Right kidney (tissue), 1 donor: Measurements from ENCODE around the gene ANO3.
"Not testable (repeated sequence)": the region's sequence is repeated elsewhere in the genome, so short reads cannot be mapped to it uniquely, and the experiment has no call there.

Source experiments
- DNase-seq: peaks from one replicate; pipeline ENCODE4 v3.0.0-alpha.2; 2016

The ANO3 gene

DNA sequence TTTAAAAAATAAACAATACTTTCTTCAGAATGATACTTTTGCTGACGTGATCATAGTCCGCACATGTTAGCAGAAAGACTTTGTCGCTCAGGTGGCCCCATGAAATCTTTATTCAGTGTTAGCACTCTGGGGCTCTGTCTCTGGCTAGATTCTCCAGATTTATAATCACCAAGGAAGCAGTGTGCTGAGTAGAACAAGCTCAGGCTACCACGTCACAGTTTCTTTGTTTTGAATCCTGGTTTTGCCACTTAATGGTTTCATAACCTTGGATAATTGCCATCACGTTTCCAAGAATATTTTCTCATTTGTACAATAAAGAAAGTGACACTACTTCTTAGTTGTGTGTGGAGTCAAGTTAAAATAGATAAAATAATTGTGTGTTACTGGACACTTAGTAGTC is 244.0 kb downstream of the ANO3 start:
- no peak for DNase-seq

DNA sequence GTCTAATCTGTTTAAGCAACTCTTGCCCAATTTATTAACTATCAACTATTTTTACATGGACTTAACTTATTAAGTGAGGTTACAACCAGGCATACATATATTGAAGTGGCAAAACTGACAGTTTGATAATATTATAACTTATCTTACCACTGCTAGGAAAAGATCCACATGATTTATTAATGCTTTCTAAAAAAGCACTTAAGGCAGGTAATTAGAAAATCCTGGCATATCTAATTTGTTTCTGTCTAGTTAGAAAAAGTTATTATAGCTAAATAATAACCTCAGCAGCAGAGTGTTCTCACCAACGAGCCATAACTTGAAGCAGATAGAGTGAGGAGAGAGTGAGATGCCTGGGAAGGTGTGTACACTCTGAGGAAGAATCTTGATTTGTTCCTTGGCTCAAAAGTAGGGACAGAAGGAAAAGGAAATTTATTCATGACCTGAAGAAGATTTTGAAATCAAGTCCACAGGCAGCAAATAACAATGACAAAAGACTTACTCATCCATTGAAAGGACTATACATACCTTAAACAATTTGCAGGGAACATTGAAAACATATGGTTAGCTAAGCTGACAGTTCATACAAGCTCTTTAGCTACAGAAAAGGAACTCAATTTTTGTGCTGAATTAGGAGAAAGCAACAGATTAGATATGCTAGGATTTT is 247.2 kb downstream of the ANO3 start:
- no peak for DNase-seq

DNA sequence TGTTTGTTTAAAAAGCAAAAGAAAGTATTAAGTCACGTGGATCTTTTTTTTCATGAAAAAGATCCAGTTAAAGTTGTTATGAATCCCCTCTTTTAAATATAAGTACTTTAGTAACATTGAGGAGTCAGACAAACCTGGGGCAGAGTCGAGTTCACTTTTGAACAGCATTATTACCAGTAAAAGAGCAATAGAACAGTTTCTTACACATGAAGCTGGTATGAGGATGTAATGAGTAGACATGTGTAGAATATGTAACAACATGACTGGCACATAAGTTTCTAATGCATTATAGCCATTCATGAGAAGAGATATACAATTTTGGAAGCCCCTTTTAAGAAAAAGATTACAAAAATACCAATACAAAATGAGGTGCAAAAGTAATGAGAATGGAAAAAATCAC is 247.8 kb downstream of the ANO3 start:
- DNase-seq: no peak

DNA sequence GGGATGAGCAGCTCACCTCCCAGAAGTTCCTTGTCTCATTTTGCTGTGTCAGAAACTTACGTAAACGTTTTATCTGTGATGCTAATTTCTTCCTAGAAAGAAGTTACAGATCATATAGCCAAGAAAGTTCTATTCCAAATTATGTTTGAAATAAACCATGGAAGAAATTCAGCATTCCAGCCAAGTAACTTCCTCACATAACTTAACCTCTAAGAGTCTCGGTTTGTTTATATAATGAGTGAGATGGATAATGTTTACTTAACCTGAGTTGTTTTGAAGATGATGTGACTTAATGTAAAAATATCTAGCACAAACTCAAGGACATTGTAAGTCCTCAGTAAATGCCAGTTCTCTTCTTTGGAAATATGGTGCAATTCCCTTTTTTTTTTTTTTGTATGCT is 249.0 kb downstream of the ANO3 start:
- DNase-seq: no peak

DNA sequence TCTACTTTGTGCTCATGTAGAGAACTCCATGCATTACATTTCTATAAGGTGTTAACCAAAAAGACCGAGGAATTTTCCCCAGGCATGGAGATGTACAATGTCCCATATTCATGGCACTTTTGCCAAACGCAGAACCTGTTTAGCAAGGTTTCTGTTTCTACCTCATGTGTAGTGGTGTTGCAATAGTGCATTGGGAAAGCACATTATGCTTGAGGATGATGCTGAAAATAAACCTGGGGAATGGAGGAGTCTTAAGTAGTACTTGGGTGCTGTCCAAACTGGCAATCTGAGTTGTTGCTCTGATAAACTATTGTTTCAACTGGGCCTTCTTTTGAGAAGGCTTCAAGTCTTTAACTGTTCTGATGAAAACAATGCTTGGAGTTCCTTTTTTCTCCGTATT is 251.6 kb downstream of the ANO3 start:
- DNase-seq: no peak

DNA sequence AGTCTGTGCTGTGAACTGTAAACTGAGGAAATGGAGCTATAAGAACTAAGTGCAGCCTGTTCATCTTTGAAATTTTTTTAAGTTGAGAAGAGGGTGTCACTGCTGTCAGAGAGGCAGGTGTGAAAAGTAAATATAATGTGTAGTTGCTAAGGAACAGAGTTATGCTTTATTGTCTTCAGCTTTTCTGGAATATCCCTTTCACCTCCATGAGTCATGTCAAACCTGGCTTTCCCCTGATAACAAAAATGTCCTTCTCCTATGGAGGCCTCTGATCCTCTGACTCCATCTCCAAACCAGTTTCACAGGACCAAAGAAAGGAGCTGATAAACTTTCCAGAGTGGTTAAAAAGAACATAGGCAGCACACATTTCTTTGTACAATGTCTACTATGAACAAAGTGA is 252.9 kb downstream of the ANO3 start:
- no peak for DNase-seq

DNA sequence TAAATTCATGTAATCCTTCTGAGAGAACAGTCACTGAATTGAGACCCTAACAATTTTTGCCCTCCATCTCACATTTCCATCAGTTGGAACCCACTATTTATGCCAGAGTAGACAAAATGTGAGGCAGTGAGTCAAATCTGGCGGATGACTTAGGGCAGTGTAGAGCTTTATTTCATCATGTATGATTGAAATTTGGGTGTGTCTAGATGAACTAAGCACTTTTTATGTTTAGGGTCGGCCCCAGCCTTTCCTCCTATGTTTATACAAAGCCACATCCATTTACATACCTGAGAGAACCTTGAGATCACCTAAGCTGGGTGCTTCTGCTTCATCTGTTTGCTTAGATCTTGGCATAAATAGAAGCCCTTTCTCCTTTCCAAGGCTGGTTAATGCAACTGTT is 255.1 kb downstream of the ANO3 start:
- no peak for DNase-seq

DNA sequence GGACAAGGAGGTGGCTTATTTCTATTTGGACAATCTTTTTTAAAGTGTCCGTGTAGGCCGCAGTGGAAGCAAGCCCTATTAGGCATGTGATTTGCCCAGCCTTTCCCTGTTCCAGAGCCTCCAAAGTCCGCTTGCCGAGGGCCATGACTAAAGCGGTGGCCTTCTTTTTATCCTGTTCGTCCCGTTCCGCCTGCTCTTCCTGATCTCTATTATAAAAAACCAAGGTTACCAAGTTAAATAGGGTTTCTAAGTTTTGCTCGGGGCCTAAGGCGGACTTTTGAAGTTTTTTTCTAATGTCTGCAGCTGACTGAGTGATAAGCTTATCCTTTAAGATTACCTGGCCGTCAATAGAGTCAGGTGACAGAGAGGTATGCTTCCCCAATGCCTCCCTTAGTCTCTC is 261.8 kb downstream of the ANO3 start:
- DNase-seq: no peak

DNA sequence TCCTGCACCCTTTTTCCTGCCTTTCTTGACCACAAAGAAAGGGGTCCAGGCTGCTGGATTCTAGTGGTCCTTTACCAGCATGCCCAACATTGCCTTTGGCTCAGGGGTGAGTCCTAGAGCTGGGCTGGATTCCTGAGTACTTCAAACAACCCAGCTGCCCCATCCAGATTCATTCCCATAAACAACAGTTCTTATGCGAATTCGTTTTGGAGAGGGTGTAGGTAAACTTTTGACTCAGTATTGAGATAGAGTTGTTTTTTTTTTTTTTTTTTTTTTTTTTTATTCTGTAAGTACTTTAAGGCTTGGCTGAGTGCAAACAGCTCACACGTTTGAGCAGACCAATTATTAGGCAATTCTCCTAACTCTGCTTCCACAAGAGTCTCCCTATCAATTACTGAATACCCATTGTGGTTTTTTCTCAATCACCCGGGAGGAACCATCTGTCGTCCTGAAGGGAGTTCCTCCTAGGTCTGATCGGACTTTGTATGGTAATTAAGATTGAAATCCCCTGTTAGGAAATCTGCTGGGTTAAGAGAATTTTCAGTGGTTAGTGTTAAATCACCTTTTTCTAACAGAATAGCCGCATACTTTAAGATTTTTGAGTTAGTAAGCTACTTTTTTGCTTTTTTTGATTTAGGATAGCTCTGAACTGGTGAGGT is 263.4 kb downstream of the ANO3 start:
- DNase-seq: not testable (repeated sequence)

DNA sequence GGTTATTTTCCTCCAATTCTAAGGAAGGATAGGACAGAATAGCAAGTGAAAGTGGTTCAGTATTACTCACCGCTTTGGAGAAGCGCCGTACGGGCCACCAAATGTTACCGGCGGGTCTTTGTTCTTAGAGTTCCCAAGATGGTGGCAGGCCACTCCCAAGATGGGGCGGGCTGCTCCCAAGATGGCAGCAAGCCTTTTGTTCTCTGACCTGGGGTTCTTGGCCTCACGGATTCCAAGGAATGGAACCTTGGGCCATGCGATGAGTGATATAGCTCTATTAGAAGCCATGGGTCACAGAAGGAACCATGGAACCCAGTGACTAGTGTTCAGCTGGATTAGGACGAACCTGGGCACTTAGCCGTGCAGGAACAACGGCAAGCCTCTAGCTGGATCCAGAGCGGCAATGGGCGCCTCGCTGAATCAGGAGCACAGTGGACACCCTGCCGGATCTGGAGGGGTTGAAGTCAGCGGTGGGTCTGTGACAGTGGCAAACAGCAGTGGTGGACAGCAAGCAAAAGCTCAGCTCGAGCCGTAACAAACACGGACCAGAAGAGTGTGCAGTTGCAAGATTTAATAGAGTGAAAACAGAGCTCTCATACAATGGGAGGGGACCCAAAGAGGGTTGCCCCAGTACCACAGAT is 265.2 kb downstream of the ANO3 start:
- not testable (repeated sequence) for DNase-seq

DNA sequence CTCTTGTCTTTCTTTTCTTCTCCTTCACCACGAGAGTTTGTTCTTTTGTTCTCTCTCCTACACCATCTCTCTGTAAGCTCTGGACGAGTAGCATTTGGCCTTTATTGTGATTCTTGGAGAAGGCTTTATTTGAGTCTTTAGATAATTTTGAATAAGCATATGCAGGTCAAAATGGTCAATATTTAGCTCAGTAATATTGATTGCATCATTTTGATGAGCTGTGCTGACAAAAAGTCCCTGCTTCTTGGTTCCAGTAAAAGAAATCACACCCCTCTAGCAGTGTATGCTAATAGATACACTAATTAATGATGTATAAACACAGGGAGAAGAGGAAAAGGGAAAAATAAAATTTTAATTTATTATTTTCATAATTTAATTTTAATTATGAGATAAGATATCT is 266.0 kb downstream of the ANO3 start:
- no peak for DNase-seq

DNA sequence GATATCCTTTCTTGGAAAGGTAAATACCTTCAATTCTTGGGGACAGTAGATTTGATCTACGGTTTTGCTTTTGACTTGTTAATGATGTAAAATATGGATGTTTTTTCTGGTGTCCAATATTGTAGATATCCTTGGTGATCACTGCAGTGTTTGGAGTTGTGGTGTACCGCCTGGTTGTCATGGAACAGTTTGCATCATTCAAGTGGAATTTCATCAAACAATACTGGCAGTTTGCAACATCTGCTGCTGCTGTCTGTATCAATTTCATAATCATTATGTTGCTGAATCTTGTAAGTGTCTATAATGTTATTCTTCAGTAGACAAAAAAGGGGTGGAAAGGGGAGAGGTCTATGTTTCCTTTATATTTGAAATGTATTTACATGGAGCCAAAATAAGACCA is 267.5 kb downstream of the ANO3 start:
- DNase-seq: no peak

DNA sequence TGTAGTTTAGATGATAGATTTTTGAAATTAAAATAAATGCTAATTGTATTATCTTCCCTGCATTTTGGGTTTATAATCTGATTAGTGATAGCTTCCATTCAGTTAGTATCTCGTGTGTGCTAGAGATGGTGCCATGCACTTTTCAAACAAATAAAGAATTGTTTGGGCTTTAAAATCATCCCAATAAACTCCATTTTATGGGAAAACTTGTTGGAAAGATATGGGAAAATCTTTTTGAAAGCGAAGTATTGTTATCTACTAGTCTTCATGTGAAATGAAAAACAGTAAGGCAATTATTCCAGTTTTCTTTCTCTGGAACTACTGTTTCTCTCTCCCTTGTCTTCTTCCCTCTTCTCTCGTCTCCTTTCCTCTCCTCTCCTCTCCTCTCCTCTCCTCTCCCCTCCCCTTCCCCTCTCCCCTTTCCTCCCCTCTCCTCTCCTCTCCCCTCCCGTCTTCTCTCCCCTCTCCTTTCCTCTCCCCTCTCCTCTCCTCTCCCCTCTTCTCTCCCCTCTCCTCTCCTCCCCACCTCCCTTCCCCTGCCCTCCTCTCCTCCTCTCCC is 268.0 kb downstream of the ANO3 start:
- DNase-seq: no peak

DNA sequence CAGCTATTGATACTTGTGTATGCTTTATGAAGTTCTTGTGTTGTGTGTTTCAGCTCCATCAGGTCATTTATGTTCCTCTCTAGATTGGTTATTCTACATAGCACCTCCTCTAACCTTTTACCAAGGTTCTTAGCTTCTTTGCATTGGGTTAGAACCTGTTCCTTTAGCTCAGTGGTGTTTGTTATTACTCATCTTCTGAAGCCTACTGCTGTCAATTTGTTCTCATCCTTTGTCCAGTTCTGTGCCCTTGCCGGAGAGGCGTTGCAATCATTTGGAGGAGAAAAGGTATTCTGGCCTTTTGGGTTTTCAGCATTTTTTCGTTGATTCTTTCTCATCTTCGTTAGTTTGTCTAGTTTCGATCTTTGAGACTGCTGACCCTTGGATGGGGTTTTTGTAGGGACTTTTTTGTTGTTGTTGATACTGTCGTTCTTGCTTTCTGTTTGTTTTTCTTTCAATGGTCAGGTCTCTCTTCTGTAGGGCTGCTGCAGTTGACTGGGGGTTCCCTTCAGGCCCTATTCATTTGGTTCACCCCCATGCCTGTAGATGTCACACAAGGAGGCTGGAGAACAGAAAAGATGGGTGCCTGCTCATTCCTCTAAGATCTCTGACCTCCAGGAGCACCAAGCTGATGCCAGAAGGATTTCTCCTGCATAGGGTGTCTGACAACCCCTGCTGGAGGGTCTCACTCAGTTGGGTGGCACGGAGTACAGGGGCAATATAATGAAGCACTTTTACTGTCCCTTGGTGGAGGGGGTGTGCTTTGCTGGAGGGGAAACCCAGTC is 276.0 kb downstream of the ANO3 start:
- DNase-seq: no peak

DNA sequence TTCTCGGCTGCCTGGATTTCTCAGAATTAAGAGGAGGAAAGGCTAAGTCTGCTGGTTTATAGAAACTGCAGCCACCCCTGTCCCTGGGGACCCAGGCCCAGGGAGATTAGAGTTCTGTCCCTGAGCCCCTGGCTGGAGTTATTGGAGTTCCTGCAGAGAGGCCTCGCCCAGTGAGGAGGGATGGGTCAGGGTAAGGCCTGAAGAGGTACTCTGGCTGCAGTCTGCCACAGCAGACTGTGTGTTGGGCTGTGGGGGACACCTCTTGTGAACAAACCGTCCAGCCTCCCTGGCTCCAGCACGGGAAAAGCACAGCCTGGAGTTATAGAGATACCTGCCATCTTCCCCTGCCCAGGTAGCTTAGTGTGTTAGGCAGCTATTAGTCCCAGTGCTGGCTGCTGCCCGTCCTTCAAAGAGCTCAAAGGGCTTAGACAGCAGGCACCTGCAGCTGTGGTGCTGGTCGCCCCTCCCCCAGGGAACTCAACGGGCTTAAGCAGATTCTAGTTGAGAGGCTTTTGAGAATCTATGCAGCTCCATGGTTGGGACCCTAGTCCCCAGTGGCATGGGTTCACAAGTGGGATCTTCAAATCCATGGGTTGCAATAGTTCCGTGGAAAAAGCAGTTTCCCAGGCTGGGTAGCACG is 276.7 kb downstream of the ANO3 start:
- no peak for DNase-seq

DNA sequence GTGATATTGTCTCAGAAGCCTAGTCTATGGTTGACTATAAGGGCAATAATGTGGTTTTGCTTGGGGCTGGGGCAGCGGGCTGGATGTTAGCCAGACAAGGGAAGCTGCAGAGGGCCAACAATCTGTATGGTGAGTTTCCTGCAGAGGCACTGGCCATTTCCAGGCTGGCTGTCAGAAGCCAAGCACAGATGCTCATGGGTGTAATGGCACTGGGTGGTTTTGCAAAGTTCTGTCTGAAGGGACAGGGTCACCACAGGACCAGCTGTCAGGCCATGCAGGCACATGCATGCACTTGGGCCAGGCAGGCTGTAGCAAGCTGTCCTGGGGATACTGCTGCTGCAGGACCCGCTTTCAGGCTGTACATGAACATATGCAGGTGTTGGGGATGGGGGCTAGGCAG is 281.8 kb downstream of the ANO3 start:
- no peak for DNase-seq

DNA sequence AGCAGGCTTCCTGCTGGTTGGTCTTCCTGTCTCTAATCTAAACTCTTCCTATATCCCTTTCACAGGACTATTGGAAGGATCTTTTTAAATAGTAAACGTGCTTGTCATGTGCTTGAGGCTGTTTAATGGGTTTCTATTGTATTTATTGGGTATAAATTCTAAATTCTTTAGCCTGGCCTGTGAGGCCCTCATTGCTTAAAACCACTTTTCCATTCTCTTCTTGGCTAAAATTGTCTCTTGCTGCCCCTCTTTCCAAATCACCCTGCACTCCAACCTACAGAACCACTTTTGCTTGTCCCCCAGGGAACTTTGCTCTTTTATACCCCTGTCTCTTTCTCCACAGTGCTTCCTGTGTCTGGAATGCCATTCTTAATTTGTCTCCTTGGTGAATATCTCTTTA is 286.5 kb downstream of the ANO3 start:
- DNase-seq: no peak

DNA sequence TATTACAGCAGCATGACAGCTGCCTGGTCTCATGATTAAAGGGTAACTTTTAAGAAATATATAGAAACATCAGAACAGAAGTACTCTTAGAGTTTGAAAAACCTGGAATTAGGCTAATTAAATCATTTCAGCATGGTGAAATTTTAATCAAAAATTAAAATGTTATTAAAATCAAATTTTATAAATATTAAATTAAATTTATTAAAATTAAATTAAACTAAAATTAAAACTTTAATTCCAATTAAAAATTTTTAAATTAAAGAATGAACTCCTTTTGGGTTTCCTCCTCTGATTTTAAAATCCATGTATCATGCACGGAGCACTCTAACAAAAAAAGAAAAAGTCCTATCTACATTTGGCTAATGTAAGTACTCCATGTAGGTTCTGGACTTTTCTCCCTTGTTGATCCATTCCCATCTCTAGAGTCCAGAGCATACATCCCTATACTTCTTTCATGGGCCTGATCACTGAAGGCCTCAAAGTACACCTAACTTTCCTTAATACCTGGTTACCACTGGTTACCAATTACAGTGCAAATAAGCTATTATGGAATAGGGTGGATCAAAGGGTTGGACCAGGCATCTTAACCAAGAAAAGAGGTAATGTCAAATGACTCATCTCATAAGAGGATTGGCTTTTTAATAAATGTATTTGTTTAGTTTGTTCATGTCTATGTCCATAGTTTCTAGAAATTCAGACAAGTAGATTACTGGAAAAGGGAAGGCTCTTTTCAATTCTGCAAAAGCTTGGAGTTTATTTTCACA is 288.5 kb downstream of the ANO3 start:
- no peak for DNase-seq

DNA sequence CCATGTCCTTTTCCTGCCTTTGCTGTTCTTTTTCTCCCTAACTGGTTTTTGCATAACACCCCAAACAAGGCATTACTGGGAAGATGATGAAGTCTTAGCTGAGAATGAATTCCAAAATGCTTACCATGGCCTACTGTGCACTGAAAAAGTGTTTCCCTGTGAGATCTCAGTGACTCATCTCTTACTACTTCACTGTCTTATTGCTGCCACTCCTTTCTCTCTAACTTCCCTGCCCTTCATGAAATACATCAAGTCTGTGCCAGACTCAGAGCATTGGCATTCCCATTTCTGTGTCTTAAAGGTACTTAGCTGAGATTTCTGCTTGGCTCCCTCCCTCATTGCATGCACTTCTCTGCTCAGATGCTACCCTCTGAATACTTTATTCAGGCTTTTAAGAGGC is 289.2 kb downstream of the ANO3 start:
- DNase-seq: no peak

DNA sequence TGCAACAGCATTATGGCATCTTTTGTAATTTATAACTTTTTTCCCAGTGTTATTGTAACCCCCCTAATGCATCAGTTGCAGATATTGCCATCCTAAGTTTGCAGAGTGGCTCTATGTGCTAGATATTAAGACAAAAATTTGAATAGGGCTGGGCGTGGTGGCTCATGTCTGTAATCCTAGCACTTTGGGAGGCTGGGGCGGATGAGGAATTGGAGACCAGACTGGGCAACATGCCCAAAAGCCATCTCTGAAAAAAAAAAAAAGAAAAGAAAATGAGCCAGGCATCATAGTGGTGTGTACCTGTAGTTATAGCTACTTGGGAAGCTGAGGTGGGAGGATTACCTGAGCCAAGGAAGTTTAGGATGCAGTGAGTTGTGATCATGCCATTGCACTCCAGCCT is 290.3 kb downstream of the ANO3 start:
- no peak for DNase-seq

DNA sequence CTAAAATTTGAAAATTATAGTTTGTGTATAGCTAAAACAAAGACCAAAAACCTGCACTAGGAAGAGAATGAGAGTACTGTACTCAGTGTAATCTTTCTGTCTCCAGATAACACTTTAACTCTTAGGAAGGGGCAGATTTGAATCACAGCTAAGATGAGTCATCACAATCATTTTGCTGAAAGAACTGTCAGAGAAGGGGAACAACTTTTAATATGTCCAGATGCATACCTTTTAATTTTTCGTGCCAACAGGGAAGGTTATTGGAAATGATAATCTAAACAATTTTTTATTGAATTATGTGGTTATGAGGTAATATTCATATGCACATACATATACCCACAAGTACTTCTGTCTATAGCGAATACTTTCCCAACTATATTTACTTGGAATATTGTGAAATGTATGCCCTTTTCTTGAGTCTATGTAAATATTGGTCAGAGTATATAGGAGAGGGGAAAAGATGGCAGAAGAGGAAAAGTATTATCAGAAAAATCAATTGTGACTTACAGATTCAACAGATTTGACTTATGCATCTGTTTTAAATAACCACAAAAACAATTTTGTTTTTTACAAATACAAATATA is 291.2 kb downstream of the ANO3 start:
- DNase-seq: no peak
